ENCODE data around the gene FADS2.
A peak's percentile ranks its signal among the peaks of the same experiment; 100 is the strongest.

Gene FADS2

DNA sequence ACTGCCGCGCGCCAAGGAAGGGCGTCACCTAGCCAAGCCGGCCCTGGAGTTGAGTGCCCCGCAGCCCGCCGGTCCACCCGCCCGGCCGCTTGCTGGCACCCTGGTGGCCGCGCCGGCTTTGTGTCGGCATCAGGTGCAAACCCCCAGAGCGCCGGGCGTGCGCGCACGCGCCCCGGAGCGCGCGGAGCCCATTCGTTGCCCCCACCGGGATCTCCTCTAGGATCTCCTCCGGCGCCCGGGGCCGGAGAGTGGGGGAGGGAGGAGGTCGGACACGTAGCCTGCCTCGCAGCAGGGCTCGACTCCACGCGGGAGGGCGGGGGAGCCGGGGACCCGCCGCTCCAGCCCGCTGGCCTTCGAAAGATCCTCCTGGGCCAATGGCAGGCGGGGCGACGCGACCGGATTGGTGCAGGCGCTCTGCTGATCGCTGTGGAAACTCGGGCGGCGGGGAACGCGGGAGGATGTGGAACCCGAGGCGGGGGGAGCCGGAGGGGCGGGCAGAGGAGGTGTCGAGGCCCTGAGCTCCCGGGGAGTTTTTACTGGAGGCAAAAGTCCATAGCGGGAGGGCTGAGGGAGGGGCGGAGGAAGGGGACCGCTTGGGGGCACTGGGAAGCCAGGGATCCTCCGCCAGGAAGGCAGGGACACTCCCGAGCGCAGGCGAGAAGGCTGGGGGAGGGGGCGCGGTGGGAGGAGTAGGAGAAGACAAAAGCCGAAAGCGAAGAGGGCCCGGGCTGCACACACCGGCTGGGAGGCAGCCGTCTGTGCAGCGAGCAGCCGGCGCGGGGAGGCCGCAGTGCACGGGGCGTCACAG is at the start of gene FADS2:
Gene FADS2, plus strand, starts transcription at position 730 of the 808 bp plus-strand sequence. CDS start 91 bp downstream, outside the sequence.
- DNase-seq, result peak; percentile 95

DNA sequence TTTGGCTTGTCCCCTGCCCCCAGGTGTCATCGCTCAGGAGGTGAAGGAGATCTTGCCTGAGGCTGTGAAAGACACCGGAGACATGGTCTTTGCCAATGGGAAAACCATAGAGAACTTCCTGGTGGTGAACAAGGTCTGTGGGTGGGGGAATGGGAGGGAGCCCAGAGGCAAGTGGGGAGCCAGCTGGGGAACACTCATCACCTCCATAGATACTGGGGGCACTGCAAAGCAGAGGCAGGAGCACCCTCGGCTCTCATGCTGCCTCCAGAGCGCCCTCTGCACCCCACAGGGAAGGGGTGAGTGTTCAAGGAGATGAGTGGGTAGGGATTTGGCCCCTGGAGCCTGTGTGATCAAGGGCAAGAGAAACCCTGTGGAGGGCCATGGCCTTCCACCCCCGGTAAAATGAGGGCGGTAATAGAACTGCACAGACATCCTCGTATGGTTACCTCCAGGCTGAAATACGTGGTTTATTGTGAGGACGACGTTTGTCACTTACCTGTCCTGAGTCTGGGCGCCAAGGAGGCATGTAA is 49.7 kb upstream of the FADS2 start:
- DNase-seq, result no peak

DNA sequence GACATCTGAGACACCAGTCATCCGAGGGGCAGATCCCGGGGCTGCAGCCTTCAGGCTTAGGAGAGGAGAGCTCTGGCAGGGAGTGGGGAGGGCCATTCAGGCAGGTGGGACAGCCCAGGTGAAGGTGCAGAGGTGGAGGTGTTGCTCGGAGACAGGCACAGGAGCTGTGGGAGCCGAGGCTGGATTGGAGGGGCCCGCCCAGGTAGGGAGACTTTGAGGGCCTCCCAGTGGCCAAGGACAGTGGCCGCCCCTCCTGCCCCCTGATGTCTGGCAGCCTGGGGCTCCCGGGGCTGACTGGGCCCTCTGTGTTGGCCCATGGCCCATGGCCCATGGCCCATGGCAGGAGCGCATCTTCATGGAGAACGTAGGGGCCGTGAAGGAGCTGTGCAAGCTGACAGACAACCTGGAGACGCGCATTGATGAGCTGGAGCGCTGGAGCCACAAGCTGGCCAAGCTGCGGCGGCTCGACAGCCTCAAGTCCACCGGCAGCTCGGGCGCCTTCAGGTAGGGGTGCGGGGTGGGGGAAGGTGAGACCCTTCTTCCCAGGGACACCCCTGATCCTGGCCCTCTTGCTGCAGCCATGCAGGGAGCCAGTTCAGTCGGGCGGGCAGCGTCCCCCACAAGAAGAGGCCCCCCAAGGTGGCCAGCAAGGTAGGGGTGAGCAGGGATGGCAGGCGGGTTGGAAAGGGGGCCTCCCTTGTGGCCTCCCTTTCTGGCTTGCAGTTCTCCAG is 49.0 kb upstream of the FADS2 start:
- no peak for DNase-seq

DNA sequence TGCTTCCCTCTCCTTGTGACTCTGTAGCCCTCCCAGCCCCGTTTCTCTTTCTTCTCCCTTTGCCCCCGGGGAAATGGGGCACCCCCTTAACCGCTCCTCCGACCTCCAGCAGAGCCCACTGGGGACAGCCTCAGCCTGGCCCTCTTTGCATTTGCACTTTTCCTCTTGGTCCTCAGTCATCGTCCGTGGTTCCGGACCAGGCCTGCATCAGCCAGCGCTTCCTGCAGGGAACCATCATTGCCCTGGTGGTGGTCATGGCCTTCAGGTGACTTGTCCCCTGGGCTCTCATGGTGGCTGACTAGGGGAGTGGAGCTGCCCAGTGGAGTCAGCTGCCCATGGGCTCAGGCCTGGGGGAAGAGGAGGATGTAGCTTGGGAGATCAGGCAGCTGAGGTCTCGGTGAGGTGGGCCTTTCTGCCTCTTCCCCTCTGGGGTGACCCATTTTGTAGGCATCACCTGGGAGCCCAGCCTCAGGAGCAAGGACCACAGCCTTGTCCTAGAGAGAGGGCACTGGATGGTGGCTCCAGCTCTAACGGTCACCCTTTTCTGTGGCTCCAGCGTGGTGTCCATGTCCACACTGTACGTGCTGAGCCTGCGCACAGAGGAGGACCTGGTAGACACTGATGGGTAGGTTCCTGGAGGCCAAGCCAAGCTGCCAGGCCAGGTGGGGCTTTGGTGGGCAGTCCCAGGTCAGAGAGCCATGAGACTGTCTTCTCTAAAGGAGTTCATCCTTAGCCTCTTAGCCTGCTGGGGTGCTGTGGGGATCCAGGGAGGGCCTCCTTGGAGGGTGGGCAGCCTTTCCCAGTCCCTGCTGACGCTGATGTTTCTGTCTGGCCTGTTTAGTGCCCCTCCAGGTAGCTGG is 48.2 kb upstream of the FADS2 start:
- DNase-seq, result no peak

DNA sequence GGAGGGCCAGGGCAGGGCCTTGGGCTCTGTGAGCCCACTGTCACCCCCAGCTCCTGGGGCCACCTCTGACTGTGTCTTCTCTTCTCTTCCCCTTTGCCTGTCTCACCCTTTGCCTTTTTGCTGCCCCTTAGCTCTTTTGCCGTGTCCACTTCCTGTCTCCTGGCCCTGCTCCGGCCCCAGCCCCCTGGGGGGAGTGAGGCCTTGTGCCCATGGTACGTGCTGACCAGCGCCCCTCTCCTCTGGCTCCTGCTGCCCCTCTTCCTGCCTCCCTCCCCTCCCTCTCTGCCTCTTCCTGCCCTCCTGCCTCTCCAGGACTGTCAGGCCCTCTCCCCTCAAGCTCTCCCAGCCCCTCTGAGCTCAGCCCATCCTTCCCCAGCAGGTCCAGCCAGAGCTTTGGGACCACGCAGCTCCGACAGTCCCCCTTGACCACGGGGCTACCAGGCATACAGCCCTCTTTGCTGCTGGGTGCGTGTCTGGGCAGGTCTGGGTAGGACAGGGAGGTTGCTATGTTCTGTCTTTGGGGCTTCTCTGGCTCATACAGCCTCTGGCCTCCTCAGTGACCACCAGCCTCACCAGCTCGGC is 47.4 kb upstream of the FADS2 start:
- no peak for DNase-seq

DNA sequence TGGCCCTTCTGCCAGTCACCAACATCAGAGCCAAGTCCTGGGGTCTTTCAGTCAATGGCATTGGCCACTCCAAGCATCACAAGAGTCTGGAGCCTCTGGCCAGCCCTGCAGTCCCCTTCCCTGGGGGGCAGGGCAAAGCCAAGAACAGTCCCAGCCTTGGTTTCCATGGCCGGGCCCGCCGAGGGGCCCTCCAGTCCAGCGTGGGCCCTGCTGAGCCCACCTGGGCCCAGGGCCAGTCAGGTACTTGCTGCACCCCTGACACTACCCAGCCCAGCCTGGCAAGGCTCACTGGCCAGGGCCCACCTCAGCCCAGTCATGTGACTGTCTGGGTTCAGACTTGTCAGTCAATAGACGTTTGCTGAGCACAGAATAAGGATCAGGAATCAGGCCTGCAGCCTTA is 46.5 kb upstream of the FADS2 start:
- DNase-seq, result no peak

DNA sequence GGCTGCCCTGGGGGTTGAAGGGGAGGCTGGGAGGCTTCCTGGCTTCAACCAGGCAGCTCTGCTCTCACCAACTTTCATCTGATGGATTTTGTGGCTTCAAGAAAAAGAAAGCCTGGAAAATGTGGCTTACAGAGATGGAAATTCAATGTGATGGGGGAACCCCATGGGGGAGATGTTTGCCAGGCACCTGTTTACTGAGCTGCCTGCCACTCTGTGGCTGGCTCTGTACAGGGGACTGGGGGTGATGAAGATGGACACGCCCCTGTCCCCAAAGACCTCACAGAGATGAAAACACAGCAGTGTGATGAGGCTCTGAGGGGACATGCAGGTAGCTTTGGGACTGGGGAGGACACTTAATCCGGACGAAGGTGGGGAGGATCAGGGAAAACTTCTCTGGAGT is 45.8 kb upstream of the FADS2 start:
- no peak for DNase-seq

DNA sequence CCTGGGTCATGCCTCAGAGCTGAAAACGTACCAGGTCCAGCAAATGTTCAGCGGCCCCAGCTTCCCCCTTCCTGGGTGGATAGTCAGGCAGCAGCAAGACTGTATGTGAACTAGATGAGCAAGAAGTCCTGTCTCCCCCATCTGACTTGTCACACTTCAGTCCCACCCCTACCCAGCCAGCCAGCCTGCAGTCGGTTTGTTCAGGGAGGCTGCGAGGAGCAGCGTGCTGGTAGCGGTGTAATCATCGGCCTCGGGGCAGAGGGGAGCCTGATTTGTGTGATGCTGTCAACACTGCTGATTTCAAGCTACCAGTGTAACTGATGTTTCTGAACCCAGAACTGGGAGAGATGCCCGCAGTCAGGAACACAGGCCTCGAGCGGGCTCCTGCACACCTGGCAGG is 45.3 kb upstream of the FADS2 start:
- no peak for DNase-seq

DNA sequence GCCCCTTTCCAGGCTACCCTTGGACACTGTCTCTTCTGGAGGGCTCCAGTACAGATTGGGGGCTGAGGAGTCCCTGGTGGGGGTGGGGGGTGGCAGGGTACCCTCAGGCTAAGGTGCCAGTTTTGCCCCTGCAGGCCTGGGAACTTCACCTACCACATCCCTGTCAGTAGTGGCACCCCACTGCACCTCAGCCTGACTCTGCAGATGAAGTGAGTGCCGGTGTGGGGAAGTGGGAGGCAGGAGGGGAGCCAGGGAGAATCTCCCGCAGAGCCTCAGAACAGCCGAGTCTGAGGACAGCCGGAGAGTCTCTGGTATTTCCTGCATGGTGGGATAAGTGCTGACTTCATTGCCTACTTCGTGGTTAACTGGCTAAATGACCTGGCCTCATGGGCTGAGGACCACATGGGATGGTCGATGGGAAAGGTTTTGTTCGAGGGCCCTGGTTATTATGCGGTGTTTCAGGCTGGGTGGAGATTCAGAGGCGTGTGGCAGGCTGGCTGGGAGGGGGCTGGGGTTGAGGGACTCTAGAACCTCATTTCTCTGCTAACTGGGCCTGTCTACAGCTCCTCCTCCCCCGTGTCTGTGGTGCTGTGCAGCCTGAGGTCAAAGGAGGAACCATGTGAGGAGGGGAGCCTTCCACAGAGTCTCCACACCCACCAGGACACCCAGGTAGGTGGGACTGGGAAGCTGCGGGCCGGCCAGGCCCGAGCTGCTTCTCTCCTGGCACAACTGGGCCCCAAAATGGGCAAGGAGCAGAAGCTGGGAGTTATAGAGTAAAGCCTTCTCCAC is 44.2 kb upstream of the FADS2 start:
- no peak for DNase-seq

DNA sequence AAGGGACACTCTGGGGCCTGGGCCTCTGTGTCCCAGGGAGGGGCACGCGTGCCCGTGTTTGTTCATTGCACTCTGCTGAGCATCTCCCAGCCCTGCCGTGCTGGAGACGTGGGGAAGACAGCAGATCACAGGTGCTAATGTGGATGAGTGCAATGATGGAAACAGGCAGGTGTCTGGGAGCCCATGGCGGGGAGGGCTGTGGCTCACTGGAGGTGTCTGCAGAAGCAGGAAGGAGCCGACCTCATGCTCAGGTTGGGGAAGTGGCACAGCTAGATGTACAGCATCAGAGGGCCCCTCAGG is 43.6 kb upstream of the FADS2 start:
- no peak for DNase-seq

DNA sequence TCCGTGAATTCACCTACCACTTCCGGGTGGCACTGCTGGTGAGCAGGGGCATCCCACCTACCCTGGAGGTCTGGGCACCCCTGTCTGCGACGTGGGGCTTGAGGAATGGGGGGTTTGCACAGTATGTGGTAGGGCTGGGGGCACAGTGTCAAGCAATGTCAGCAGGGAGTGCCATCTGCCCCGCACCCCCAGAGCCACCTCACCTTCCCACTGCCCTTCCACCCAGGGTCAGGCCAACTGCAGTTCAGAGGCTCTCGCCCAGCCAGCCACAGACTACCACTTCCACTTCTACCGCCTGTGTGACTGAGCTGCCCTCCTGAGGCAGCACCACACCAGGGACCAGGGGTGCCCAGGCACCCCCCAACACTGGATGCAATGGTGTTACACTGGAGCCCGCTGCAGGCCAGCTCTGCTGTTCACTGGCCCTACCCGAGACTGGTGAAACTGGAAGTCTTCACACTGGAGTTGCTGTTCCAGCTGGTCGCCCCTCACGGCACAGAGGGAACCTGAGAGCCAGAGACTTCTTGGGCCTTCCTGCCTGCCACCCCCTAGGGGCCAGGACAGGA is 42.2 kb upstream of the FADS2 start:
- DNase-seq, result no peak

DNA sequence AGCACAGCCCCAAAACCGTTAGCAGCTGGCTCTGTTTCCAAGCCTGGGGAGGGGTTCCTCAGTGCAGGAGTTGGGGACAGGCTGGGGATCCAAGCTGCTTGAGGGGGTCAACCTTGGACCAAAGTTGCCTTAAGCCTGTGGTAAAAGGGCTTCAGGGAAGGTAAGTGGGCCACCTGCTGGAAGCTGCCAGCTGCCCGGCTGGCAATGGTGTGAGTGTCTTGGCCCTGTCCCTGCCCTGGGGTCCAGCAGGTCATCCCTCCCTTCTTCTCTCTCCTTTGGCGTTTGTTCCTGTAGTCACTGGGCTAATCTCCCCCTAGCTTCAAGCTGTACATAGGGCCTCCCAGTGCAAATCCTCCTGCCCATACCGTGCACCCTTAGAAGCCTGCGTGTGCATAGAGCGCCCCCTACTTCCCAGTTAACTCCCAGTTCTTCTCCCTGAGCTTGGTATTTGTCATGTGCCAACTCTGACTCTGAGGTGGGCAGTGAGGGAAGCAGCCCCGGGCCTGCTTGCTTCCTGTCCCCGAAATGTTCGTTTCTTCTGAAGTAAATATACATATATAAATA is 40.1 kb upstream of the FADS2 start:
- no peak for DNase-seq

DNA sequence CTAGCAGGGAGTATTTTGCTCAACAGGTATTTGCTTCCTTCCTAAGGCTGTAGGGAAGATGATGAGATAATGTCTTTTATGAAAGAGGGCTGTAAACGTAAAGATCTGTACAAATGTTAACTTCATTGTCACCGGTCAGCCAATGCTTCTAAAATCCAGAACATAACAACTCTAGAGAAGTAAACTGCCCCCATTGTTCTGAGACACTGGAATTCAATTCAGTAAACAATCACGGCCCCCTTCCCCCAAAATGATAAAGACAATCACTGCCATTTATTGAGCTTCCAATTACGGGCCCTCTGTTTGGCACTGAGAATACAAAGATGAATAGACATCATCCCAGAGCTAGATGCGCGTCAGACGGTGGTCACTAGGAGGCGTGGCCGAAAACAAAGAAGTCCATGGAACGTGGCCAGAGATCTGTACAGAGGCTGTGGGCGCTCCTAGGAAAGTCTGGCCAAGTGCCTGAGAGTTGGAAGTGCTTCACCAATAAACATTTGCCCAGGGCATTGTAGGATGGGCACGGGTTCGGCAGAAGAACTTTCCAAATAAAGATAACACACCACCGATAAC is 36.3 kb upstream of the FADS2 start:
- DNase-seq, result peak; percentile 44

DNA sequence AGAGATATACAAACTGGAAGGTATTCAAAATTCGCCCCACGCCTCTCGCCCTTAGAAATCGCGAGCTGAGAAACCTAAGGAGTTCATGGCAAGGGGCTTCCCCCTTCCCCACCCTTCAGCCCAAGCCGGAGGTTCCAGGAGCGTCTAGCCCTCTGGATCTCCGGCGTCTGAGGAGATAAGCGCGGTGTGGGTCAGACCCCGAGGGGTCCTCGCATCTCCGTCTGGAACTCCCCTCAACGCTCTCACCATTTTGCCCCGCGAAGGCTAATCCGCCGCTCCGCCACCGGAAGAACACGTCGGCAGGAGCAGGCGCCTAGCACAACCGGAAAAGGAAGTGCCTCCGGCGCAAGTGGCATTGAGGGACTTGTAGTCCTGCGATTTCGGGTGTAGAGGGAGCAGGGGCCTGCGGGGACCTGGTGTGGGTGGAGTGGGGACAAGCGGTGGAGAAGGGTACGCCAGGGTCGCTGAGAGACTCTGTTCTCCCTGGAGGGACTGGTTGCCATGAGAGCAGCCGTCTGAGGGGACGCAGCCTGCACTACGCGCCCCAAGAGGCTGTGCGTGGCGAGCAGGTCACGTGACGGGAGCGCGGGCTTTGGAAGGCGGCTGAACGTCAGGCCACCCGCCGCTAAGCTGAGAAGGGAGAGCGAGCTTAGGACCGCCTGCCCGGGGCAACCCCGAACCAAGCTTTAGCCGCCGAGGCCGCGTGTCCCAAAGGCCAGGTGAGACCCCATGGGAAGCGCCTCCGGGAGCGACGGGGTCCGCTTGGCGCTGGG is 35.6 kb upstream of the FADS2 start, which contains the start of the genes FEN1 and TMEM258:
Gene FEN1, plus strand, starts transcription at position 602 of the 773 bp plus-strand sequence. CDS start 2,451 bp downstream, outside the sequence.
Gene TMEM258, minus strand, starts transcription at position 290 of the 773 bp plus-strand sequence. Its CDS starts 41 bp downstream, at position 249.
- DNase-seq, result peak; percentile 83

DNA sequence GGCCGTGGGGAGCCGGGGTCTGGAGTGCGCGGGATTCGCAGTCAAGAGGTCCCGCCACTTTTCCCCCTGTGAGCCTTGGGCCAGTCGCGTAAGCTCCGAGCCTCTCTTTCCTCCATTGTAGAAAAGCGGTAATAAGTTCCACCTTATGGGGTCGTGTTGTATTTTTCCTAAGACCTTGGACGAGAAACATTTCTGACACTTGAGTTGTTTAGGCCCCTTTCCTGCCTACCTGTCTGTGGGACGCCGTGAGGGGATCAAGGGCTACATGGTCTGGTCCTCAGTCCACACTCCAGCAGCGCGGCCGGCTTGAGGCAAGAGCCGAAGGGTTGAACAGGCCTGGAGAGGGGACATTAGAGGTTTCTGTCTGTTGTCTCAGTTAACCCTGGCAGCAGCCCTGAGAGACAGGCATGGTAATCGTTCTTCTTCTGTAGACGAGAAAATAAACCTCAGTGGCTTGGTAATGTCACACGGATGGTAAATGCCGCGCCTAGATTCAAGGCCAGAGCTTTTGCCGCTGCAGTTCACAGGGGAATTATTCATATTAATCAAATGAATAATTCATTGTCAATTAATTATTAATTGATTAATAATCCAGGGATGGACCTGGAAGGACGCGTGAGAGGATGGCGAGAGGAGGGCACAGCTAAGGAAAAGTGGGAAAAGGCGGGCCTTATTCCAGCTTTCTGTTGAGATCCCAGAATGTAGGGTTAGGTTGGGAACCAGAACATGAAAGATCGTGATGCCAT is 34.8 kb upstream of the FADS2 start:
- DNase-seq, result no peak

DNA sequence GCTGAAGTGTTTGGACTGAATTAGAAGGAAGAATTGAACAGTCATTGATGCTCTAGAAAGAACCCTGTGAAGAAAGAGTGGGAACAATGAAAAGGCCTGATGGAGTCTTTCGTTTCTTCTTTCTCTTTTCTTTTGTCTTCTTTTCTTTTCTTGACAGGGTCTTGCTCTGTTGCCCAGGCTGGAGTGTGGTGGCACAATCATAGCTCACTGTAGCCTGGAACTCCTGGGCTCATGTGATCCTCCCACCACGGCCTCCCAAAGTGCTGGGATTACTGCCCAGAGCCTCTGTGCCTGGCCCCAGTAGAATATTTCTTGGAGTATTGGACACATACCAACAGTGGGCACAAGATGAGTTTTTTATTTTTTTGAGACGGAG is 34.3 kb upstream of the FADS2 start:
- DNase-seq, result no peak

DNA sequence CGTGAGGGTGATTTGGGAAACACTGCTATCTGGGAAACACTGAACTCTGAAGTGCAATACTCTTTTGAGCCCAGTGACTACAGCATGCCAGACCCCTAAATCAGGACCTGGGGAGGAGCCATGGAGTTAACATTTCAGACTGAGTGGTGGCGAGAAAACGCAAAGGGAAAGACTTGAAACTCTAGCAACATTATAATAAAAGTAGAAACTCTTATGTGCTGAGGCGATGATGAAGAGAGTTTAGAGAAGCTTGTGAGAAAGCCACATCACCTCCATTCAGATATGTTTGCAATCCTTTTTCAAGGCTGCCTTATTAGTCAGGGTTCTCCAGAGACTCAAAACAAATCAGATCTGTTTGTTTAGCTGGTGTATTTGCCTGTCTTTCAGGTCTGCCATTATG is 33.5 kb upstream of the FADS2 start:
- DNase-seq, result no peak

DNA sequence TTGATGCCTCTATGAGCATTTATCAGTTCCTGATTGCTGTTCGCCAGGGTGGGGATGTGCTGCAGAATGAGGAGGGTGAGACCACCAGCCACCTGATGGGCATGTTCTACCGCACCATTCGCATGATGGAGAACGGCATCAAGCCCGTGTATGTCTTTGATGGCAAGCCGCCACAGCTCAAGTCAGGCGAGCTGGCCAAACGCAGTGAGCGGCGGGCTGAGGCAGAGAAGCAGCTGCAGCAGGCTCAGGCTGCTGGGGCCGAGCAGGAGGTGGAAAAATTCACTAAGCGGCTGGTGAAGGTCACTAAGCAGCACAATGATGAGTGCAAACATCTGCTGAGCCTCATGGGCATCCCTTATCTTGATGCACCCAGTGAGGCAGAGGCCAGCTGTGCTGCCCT is 32.6 kb upstream of the FADS2 start:
- no peak for DNase-seq

DNA sequence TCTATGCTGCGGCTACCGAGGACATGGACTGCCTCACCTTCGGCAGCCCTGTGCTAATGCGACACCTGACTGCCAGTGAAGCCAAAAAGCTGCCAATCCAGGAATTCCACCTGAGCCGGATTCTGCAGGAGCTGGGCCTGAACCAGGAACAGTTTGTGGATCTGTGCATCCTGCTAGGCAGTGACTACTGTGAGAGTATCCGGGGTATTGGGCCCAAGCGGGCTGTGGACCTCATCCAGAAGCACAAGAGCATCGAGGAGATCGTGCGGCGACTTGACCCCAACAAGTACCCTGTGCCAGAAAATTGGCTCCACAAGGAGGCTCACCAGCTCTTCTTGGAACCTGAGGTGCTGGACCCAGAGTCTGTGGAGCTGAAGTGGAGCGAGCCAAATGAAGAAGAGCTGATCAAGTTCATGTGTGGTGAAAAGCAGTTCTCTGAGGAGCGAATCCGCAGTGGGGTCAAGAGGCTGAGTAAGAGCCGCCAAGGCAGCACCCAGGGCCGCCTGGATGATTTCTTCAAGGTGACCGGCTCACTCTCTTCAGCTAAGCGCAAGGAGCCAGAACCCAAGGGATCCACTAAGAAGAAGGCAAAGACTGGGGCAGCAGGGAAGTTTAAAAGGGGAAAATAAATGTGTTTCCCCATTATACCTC is 32.1 kb upstream of the FADS2 start:
- no peak for DNase-seq
